Activated naive CD4-positive, alpha-beta T cell treated with anti-CD3 and anti-CD28 coated beads, Interleukin-2, amount 50 U/mL, for 24 hours (primary cell): ENCODE results near the gene PRSS35.
"Not testable (repeated sequence)": the region's sequence is repeated elsewhere in the genome, so short reads cannot be mapped to it uniquely, and the experiment has no call there.

ENCODE experiments used
- H3K27ac Mint-ChIP-seq: one replicate; pipeline ENCODE4 v1.8.0; 2021; ENCODE audit warnings: mild to moderate bottlenecking, mixed read lengths
- H3K27me3 Mint-ChIP-seq: one replicate; pipeline ENCODE4 v1.8.0; 2021; ENCODE audit warnings: mixed read lengths
- H3K36me3 Mint-ChIP-seq: one replicate; pipeline ENCODE4 v1.8.0; 2021; ENCODE audit warnings: mixed read lengths
- H3K4me1 Mint-ChIP-seq: one replicate; pipeline ENCODE4 v1.8.0; 2021; ENCODE audit warnings: mixed read lengths
- H3K4me3 Mint-ChIP-seq: one replicate; pipeline ENCODE4 v1.8.0; 2021; ENCODE audit warnings: mild to moderate bottlenecking, mixed read lengths
- H3K9me3 Mint-ChIP-seq: one replicate; pipeline ENCODE4 v1.8.0; 2021; ENCODE audit warnings: mixed read lengths

The PRSS35 gene

GRCh38 chr6:83505356-83505755 is 7.0 kb upstream of the PRSS35 start:
- no peak overlapping the region for H3K27ac Mint-ChIP-seq
- H3K27me3 Mint-ChIP-seq = peaks cover 6% of the 10 kb centered on the region
- no peaks in the 10 kb centered on the region for H3K9me3 Mint-ChIP-seq
- no peaks in the 10 kb centered on the region for H3K36me3 Mint-ChIP-seq
- H3K4me3 Mint-ChIP-seq = no peak overlapping the region
- H3K4me1 Mint-ChIP-seq = no peaks in the 10 kb centered on the region

GRCh38 chr6:83509441-83509840 is 2.9 kb upstream of the PRSS35 start:
- peaks cover 7% of the 10 kb centered on the region for H3K4me1 Mint-ChIP-seq
- H3K9me3 Mint-ChIP-seq = no peaks in the 10 kb centered on the region
- no peaks in the 10 kb centered on the region for H3K36me3 Mint-ChIP-seq
- H3K4me3 Mint-ChIP-seq = no peak overlapping the region
- peaks cover 22% of the 10 kb centered on the region for H3K27me3 Mint-ChIP-seq
- H3K27ac Mint-ChIP-seq = no peak overlapping the region

GRCh38 chr6:83510791-83511190 is 1.5 kb upstream of the PRSS35 start:
- Mint-ChIP-seq H3K4me1 (peaks cover 7% of the 10 kb centered on the region), H3K4me3 (no peak overlapping the region), H3K27me3 (peaks cover 26% of the 10 kb centered on the region), H3K9me3 (no peaks in the 10 kb centered on the region), H3K36me3 (no peaks in the 10 kb centered on the region), H3K27ac (no peak overlapping the region)

GRCh38 chr6:83511266-83511665 is 1.1 kb upstream of the PRSS35 start:
- Mint-ChIP-seq H3K9me3 (no peaks in the 10 kb centered on the region), H3K27ac (no peak overlapping the region), H3K4me1 (peaks cover 7% of the 10 kb centered on the region), H3K27me3 (peaks cover 27% of the 10 kb centered on the region), H3K4me3 (no peak overlapping the region), H3K36me3 (no peaks in the 10 kb centered on the region)

GRCh38 chr6:83514466-83514865 is 2.1 kb downstream of the PRSS35 start:
- H3K27me3 Mint-ChIP-seq = peaks cover 29% of the 10 kb centered on the region
- H3K4me1 Mint-ChIP-seq = peaks cover 7% of the 10 kb centered on the region
- H3K27ac Mint-ChIP-seq = no peak overlapping the region
- H3K4me3 Mint-ChIP-seq = no peak overlapping the region
- no peaks in the 10 kb centered on the region for H3K9me3 Mint-ChIP-seq
- no peaks in the 10 kb centered on the region for H3K36me3 Mint-ChIP-seq

GRCh38 chr6:83514866-83515466 is 2.6 kb downstream of the PRSS35 start:
- Mint-ChIP-seq H3K9me3 (no peaks in the 10 kb centered on the region), H3K27ac (no peak overlapping the region), H3K4me3 (no peak overlapping the region), H3K4me1 (peaks cover 7% of the 10 kb centered on the region), H3K36me3 (no peaks in the 10 kb centered on the region), H3K27me3 (peaks cover 29% of the 10 kb centered on the region)

- H3K4me1 Mint-ChIP-seq = no peaks in the 10 kb centered on the region
- H3K27me3 Mint-ChIP-seq = peaks cover 19% of the 10 kb centered on the region
- no peak overlapping the region for H3K4me3 Mint-ChIP-seq
- no peak overlapping the region for H3K27ac Mint-ChIP-seq
- no peaks in the 10 kb centered on the region for H3K36me3 Mint-ChIP-seq
- H3K9me3 Mint-ChIP-seq = no peaks in the 10 kb centered on the region
These were observed 5.2 kb downstream of the PRSS35 start for GRCh38 chr6:83517500-83517899.

- peaks cover 15% of the 10 kb centered on the region for H3K27me3 Mint-ChIP-seq
- H3K27ac Mint-ChIP-seq = no peak overlapping the region
- no peaks in the 10 kb centered on the region for H3K9me3 Mint-ChIP-seq
- no peaks in the 10 kb centered on the region for H3K4me1 Mint-ChIP-seq
- no peaks in the 10 kb centered on the region for H3K36me3 Mint-ChIP-seq
- H3K4me3 Mint-ChIP-seq = no peak overlapping the region
These were observed 6.6 kb downstream of the PRSS35 start for GRCh38 chr6:83518816-83519480.

- H3K36me3 Mint-ChIP-seq = no peaks in the 10 kb centered on the region
- H3K4me3 Mint-ChIP-seq = no peak overlapping the region
- peaks cover 7% of the 10 kb centered on the region for H3K27me3 Mint-ChIP-seq
- no peaks in the 10 kb centered on the region for H3K9me3 Mint-ChIP-seq
- H3K27ac Mint-ChIP-seq = no peak overlapping the region
- H3K4me1 Mint-ChIP-seq = no peaks in the 10 kb centered on the region
These were observed 23.8 kb downstream of the PRSS35 start for GRCh38 chr6:83536034-83536646.

GRCh38 chr6:83536647-83537589 is 24.6 kb downstream of the PRSS35 start:
- H3K4me3 Mint-ChIP-seq = no peak overlapping the region
- H3K27ac Mint-ChIP-seq = peak overlapping the region; percentile 6
- no peaks in the 10 kb centered on the region for H3K4me1 Mint-ChIP-seq
- no peaks in the 10 kb centered on the region for H3K36me3 Mint-ChIP-seq
- H3K27me3 Mint-ChIP-seq = peaks cover 7% of the 10 kb centered on the region
- no peaks in the 10 kb centered on the region for H3K9me3 Mint-ChIP-seq

GRCh38 chr6:83539678-83540077 is 27.3 kb downstream of the PRSS35 start:
- Mint-ChIP-seq H3K9me3 (no peaks in the 10 kb centered on the region), H3K27ac (no peak overlapping the region), H3K4me1 (no peaks in the 10 kb centered on the region), H3K36me3 (peaks cover 1% of the 10 kb centered on the region), H3K27me3 (peaks cover 7% of the 10 kb centered on the region), H3K4me3 (no peak overlapping the region)

GRCh38 chr6:83546636-83547035 is 34.3 kb downstream of the PRSS35 start:
- Mint-ChIP-seq H3K27ac (no peak overlapping the region), H3K36me3 (peaks cover 1% of the 10 kb centered on the region), H3K27me3 (peaks cover 9% of the 10 kb centered on the region), H3K9me3 (no peaks in the 10 kb centered on the region), H3K4me1 (no peaks in the 10 kb centered on the region), H3K4me3 (no peak overlapping the region)

- not testable (repeated sequence) for H3K4me3 Mint-ChIP-seq, H3K36me3 Mint-ChIP-seq, H3K4me1 Mint-ChIP-seq, H3K9me3 Mint-ChIP-seq, H3K27ac Mint-ChIP-seq, H3K27me3 Mint-ChIP-seq
These were observed 38.1 kb downstream of the PRSS35 start for GRCh38 chr6:83550482-83550881.

GRCh38 chr6:83551748-83552147 is 39.4 kb downstream of the PRSS35 start:
- not testable (repeated sequence) for H3K9me3 Mint-ChIP-seq, H3K27ac Mint-ChIP-seq, H3K27me3 Mint-ChIP-seq, H3K4me3 Mint-ChIP-seq, H3K36me3 Mint-ChIP-seq, H3K4me1 Mint-ChIP-seq

- Mint-ChIP-seq H3K36me3 (no peaks in the 10 kb centered on the region), H3K27me3 (no peaks in the 10 kb centered on the region), H3K9me3 (no peaks in the 10 kb centered on the region), H3K4me3 (no peak overlapping the region), H3K27ac (no peak overlapping the region), H3K4me1 (no peaks in the 10 kb centered on the region)
These were observed 44.5 kb downstream of the PRSS35 start for GRCh38 chr6:83556871-83557270.

GRCh38 chr6:83558975-83559374 is 46.6 kb downstream of the PRSS35 start:
- Mint-ChIP-seq H3K27ac (no peak overlapping the region), H3K4me3 (no peak overlapping the region), H3K36me3 (no peaks in the 10 kb centered on the region), H3K4me1 (no peaks in the 10 kb centered on the region), H3K27me3 (no peaks in the 10 kb centered on the region), H3K9me3 (no peaks in the 10 kb centered on the region)
